Hippocampal formation (tissue), 2 donors: ENCODE results near the gene TTYH2.

ENCODE experiments used
- DNase-seq, 2 donors: peaks; one replicate each; lab custom pipeline; 2025; lab: John Stamatoyannopoulos, UW

TTYH2 gene

DNA sequence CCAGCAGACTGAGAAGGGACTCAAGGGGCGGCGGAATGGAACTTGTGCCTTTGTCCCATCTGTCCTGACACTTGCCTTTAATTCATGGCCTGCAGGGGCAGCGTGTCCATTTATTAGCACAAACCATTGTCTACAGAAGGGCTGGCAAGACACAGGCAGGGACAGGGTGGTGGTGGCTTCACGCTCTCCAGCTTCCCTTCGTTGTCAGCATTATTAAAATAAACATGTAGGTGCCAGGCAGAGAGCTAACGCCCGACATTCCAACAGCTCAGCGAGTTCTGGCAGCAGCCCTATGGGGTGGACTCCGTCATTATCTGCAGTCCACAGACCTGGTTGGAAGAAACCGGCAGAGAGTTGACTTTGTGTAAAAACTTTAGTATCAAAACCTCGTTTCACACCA is 77.0 kb downstream of the TTYH2 start:
- no peak for DNase-seq

GRCh38 chr17:74292495-74292894 is 79.1 kb downstream of the TTYH2 start:
- DNase-seq, result no peak

- no peak for DNase-seq
Measured at GRCh38 chr17:74295625-74296547, 82.5 kb downstream of the TTYH2 start.

DNA sequence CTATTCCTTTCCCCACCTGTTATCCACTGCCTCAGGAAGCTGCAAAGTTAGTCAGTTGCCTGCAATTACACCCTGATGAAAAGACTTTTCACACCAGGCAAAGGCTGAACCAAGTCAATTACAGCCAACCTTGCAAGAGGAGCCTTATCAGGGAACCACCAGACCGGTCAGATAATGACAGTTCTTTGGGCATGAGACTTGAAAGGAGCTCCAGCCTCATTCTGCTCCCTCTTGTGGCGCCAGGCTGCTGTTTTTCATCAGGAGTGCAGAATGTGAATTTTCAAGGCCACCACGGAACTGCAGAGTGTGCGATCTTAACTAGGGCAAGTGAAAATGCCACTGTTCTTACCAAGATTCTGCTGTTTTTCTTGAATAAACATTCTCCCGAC is 83.2 kb downstream of the TTYH2 start:
- DNase-seq, result peak; percentile 79 to 86

DNA sequence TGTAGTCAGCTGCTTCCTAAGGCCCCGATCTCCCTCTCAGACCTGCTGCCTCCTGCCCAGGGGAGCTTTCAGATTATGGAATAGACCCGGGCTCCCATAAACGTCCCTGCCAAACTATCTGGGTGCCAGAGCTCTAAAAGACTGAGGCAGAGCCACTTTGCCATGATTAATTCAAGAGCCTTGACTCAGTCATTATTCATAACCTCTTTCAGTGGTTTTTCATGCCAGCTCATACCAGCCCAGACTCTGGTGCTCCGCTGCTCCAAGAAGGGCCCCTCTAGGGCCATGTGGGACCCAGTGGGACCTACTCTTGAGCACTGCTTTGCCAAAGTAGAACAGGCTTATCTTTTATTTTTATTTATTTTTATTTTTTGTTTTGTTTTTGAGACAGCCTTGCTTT is 84.6 kb downstream of the TTYH2 start:
- DNase-seq, result no peak

DNA sequence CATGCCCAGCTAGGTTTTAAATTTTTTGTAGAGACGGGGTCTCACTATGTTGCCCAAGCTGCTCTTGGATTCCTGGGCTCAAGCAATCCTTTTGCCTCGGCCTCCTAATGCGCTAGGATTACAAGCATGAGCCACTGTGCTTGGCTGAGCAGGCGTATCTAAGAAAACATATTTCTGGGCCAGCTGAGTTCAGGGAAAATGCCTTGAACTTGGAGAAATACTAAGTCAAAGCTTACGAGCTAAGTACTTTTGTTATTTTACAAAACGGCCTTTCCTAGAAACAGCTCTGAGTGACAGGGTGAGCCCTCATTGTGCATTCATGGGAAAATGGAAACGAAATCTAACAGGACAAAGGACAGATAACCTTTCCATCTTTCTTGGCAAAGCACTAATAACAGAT is 85.4 kb downstream of the TTYH2 start:
- no peak for DNase-seq

DNA sequence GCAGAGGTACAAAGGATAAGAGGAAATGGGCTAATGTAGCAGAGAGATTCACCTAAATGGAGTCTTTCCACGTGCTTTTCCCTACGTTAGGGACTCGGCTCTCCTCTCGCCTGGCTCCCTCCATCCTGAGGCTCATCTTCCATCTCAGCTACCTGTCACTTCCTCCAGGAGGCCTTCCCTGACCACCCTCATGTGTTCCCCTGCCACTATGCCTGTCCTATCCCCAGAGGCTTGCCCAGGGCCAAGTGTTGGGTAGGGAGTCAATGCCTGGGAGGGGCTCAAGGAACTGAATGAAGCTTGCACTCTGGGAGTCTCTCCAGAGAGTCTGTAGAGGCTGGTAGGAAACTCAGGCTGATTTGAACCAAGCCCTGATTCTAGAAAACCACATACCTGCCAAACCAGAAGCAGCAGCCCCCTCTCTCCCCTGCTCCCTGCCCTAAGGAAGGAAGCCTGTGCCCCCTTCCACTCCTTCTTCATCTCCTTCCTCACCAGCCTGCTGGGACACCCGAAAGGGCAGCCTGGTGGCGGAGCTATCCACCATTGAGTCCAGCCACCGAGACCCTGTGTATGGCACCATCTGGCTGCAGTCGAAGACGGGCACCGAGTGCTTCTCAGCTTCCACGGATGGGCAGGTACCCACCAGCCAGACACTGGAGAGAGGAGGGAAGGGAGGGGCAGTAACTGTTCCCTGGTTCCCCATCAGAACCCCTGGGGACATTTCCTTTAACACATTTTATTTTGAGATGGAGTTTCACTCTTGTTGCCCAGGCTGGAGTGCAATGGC is 86.0 kb downstream of the TTYH2 start:
- no peak for DNase-seq

DNA sequence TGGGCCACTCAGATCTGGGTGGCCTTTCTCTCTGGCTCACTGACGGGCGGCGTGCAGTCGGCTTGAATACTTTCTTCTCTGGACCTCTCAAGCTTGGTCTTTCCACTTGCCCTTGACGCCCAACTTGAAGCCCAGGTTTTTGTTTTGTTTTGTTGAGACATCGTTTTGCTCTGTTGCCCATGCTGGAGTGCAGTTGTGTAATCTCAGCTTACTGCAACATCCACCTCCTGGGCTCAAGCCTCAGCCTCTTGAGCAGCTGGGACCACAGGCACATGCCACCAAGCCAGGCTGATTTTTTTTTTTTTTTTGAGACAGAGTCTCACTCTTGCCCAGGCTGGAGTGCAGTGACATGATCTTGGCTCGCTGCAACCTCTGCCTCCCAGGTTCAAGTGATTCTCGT is 89.9 kb downstream of the TTYH2 start:
- DNase-seq, result no peak

DNA sequence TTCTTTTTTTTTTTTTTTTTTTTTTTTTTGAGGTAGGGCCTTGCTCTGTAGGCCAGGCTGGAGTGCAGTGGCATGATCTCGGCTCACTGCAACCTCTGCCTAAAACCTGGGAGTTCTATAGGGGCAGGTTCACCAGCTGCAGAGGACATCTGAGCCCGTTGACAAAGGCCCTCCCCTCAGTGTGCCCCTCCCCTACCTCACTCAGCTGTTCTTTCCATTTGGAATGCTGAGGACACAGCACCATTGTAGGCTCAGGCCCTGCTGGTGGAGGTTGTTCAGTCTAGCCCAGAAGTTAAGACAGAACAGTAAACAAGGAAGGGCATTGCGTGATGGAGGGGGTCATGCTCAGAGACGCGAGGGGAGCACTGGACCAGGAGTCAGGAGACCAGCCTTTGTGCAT is 90.8 kb downstream of the TTYH2 start:
- no peak for DNase-seq

- DNase-seq, result peak; percentile 29 to 31
Measured at GRCh38 chr17:74305865-74306654, 92.7 kb downstream of the TTYH2 start.

DNA sequence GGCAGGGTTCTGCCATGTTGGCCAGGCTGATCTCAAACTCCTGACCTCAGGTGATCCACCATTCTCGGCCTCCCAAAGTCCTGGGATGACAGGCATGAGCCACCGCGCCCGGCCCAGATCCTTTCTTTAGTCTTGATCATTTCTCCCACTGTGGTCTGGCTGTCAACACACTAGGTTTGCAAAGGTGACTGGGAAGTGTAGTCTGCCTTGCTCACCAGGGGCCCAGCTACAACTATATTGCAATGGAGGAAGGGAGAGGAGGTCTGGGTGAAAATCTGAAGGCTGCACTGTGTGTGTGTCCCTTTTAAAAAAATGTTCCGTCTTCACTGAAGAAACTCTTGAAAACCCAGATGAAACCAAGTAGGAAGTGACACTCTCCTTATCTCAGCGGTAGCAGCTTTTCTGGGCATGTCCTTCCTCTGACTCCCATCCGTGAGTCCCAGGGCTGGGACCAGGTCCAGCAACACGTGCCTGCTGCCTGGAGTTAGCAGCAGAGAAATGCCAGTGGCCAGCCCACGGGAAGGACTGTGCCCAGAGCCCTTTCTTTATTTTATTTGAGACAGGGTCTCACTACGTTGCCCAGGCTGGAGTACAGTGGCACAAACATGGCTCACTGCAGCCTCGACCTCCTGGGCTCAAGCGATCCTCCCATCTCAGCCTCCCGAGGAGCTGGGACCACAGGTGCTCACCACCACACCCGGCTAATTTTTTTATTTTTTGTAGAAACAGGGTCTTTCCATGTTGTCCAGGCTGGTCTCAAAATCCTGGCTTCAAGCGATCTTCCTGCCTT is 94.8 kb downstream of the TTYH2 start:
- no peak for DNase-seq

DNA sequence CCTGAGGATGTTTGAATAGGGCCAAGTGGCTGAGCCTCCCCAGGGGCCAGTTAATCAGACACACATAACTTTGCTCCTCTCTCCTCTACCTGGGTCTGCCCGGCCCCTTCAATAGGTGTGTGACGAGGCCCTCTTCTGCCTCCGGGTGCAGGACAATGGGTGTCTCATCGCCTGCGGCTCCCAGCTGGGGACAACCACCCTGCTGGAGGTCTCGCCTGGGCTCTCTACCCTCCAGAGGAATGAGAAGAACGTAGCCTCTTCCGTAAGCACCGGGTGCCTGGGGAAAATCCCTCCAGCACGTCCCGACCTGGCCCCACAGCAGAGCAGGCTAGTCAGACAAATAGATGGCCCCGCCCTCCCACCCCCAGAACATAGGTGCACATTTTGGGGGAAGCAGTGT is 96.5 kb downstream of the TTYH2 start:
- DNase-seq, result no peak
